Upper lobe of right lung (tissue), 1 donor: ENCODE results near the gene UGT2B28. TPM values are rescaled to one million over a fixed set of nuclear protein-coding genes. Genes with fewer than 3 reads are reported as not detected.
"Not testable (repeated sequence)": the region's sequence is repeated elsewhere in the genome, so short reads cannot be mapped to it uniquely, and the experiment has no call there.

Source experiments
- ATAC-seq: fragments of 200-7000 bp; cut with Tn5 transposase; one replicate; pipeline ENCODE4 v1.9.1; 2020; ENCODE audit warnings: mild to moderate bottlenecking, moderate library complexity
- DNase-seq: peaks from one replicate; pipeline ENCODE4 v3.0.0-alpha.2; 2020
- H3K27ac ChIP-seq: fragments of 200-600 bp; one replicate; pipeline ENCODE4 v1.8.0; 2022
- H3K27me3 ChIP-seq: fragments of 200-600 bp; one replicate; pipeline ENCODE4 v1.8.0; 2022; ENCODE audit warnings: mild to moderate bottlenecking
- H3K36me3 ChIP-seq: fragments of 200-600 bp; one replicate; pipeline ENCODE4 v1.8.0; 2022
- H3K4me1 ChIP-seq: fragments of 200-600 bp; one replicate; pipeline ENCODE4 v1.8.0; 2022
- H3K4me3 ChIP-seq: fragments of 200-600 bp; one replicate; pipeline ENCODE4 v1.8.0; 2022; ENCODE audit warnings: mild to moderate bottlenecking
- H3K9me3 ChIP-seq: fragments of 200-600 bp; one replicate; pipeline ENCODE4 v1.8.0; 2022
- intact Hi-C: fragments of 100-400 bp; cut with DNase I; formaldehyde crosslinking; loops from one replicate; pipeline ENCODE4 v1.11.0; 2022
- total RNA-seq: library from RNA; stranded (reverse); fragmentation: NEBNext Ultra II Directional; extraction: Animal tissue kit (Norgen Biotek cat#: 25700); gene quantifications from one replicate; pipeline ENCODE4 v1.2.1, GENCODE V29; 2021
- TF ChIP-seq, protein P1 (sequence below): fragments of 200-600 bp; IDR thresholded peaks from one replicate; pipeline ENCODE4 v1.8.0; 2022; ENCODE audit warnings: antibody characterized with exemption
- donor health status: DM: no; HTN: yes; CAD: no; lungs with severe emphysema.

UGT2B28 gene
- total RNA-seq, 1 donor from 2014 or later, result not detected

GRCh38 chr4:69309549-69310076 lies 29.3 kb downstream of the UGT2B28 start:
- H3K9me3 ChIP-seq, H3K36me3 ChIP-seq, H3K27ac ChIP-seq, intact Hi-C loops, H3K27me3 ChIP-seq, H3K4me1 ChIP-seq, H3K4me3 ChIP-seq, DNase-seq, ATAC-seq: not testable (repeated sequence)

- H3K4me3 ChIP-seq, H3K4me1 ChIP-seq, intact Hi-C loops, H3K9me3 ChIP-seq, DNase-seq, H3K27ac ChIP-seq, H3K27me3 ChIP-seq, ATAC-seq, H3K36me3 ChIP-seq: not testable (repeated sequence)
Measured at GRCh38 chr4:69310262-69310661, 30.0 kb downstream of the UGT2B28 start.

DNA sequence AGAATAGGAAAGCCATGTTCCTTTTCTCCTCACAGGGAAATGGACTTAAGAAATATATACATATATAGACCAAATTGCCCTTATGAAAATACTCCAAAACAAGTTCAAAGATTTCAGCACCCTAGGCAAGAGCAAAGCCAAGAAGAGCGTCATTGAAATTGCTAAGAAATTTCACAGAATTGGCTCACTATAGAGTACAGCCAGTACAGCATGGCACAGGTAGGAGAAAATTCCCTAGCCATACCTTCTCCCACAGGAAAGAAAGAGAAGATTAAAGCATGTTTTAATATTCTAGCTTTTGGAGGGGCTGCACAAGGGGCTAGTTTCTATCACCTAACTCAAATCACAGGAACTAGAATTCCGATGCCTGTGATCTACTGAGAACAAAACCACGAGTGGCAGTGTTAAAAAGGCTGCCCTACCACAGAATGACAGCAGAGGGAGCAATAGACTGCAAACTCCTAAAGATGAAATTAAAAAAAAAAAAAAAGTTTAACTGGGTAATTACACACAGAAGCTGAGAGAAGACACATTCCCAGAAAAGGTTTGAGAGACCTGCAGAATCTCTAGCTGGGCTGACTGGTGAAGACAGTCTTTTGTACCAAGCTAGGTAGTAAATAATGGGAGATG lies 37.5 kb downstream of the UGT2B28 start:
- H3K4me3 ChIP-seq, intact Hi-C loops, H3K27me3 ChIP-seq, H3K4me1 ChIP-seq, H3K27ac ChIP-seq, H3K9me3 ChIP-seq, DNase-seq, H3K36me3 ChIP-seq: not testable (repeated sequence)
- TF ChIP-seq, protein P1, sequence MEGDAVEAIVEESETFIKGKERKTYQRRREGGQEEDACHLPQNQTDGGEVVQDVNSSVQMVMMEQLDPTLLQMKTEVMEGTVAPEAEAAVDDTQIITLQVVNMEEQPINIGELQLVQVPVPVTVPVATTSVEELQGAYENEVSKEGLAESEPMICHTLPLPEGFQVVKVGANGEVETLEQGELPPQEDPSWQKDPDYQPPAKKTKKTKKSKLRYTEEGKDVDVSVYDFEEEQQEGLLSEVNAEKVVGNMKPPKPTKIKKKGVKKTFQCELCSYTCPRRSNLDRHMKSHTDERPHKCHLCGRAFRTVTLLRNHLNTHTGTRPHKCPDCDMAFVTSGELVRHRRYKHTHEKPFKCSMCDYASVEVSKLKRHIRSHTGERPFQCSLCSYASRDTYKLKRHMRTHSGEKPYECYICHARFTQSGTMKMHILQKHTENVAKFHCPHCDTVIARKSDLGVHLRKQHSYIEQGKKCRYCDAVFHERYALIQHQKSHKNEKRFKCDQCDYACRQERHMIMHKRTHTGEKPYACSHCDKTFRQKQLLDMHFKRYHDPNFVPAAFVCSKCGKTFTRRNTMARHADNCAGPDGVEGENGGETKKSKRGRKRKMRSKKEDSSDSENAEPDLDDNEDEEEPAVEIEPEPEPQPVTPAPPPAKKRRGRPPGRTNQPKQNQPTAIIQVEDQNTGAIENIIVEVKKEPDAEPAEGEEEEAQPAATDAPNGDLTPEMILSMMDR, result peak; percentile 54
- ATAC-seq, result peak; percentile 73

- no peaks in the 10 kb centered on the region for H3K36me3 ChIP-seq
- H3K27ac ChIP-seq, result no peak overlapping the region
- H3K4me1 ChIP-seq, result no peaks in the 10 kb centered on the region
- TF ChIP-seq, protein P1, result no peak
- H3K27me3 ChIP-seq, result no peaks in the 10 kb centered on the region
- intact Hi-C loops, result no loop called here
- ATAC-seq, result peak; percentile 46
- peak; percentile 52 for DNase-seq
- H3K9me3 ChIP-seq, result no peaks in the 10 kb centered on the region
- no peak overlapping the region for H3K4me3 ChIP-seq
Measured at GRCh38 chr4:69321153-69321729, 41.0 kb downstream of the UGT2B28 start.

GRCh38 chr4:69322055-69322454 lies 41.8 kb downstream of the UGT2B28 start:
- H3K36me3 ChIP-seq, result no peaks in the 10 kb centered on the region
- H3K9me3 ChIP-seq, result no peaks in the 10 kb centered on the region
- intact Hi-C loops, result no loop called here
- DNase-seq (no peak), ATAC-seq (no peak)
- TF ChIP-seq, protein P1, result no peak
- no peaks in the 10 kb centered on the region for H3K27me3 ChIP-seq
- no peaks in the 10 kb centered on the region for H3K4me1 ChIP-seq
- H3K27ac ChIP-seq, result no peak overlapping the region
- H3K4me3 ChIP-seq, result no peak overlapping the region

DNA sequence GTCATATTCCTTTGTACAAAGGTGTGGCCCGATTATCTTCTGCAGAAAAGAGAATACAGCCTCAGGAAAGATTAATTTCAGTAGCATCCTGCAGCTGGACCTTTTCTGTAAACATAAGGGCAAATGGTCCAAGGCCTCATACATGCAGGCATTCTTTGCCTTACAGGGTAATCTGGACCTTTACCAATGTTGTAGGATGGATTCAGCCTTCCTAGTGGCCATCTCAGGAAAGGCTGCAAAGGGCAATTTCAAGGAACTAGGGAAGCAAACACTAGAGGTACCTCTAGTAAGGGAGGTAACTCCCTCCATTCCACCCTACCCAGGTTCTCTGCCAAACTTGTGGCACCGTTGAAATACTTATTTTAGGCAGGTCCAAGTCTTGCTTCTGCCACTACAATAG lies 43.0 kb downstream of the UGT2B28 start:
- intact Hi-C loops, result no loop called here
- H3K36me3 ChIP-seq, result no peaks in the 10 kb centered on the region
- H3K4me3 ChIP-seq, result no peak overlapping the region

More for the DNA sequence above, 43.0 kb downstream of the UGT2B28 start:
- no peaks in the 10 kb centered on the region for H3K27me3 ChIP-seq
- H3K9me3 ChIP-seq, result no peaks in the 10 kb centered on the region
- ATAC-seq (no peak), DNase-seq (no peak)
- TF ChIP-seq, protein P1, result no peak
- H3K4me1 ChIP-seq, result no peaks in the 10 kb centered on the region
- H3K27ac ChIP-seq, result no peak overlapping the region
